Breast epithelium (tissue), 4 donors: ENCODE results near the gene PROK1. TPM values are rescaled to one million over a fixed set of nuclear protein-coding genes. Genes with fewer than 3 reads are reported as not detected.

ENCODE experiments used
- DNase-seq, 2 donors: peaks; one replicate each; pipeline ENCODE4 v3.0.0-alpha.2; 2019; ENCODE audit warnings: low spot score in 2 of 2
- H3K27ac ChIP-seq, 2 donors: fragments of 200-600 bp; sonication (generic) in 1 of 2; one replicate each; pipeline ENCODE4 v1.5.1; 2016 to 2019; ENCODE audit warnings: mild to moderate bottlenecking in 1 of 2
- H3K27me3 ChIP-seq, 2 donors: fragments of 200-600 bp; sonication (generic) in 1 of 2; one replicate each; pipeline versions ENCODE4 v1.5.1 to v1.6.0; 2017 to 2019; ENCODE audit warnings: control low read depth in 1 of 2, mild to moderate bottlenecking in 1 of 2
- H3K36me3 ChIP-seq: fragments of 200-600 bp; one replicate; pipeline ENCODE4 v1.5.1; 2019
- H3K4me1 ChIP-seq, 2 donors: fragments of 200-600 bp; sonication (generic); one replicate each; pipeline ENCODE4 v1.5.1; 2016 to 2019; ENCODE audit warnings: control low read depth in 1 of 2
- H3K4me3 ChIP-seq, 3 donors: fragments of 200-600 bp; sonication (generic); 1 replicate in 2 of 3; 2 replicates in 1 of 3; pipeline ENCODE4 v1.5.1; 2016 to 2019; ENCODE audit warnings: mild to moderate bottlenecking in 3 of 3, moderate library complexity in 2 of 3
- H3K9me3 ChIP-seq, 2 donors: fragments of 200-600 bp; sonication (generic) in 1 of 2; one replicate each; pipeline ENCODE4 v1.5.1; 2016 to 2019; ENCODE audit warnings: control low read depth in 1 of 2
- POLR2A ChIP-seq: fragments of 450-650 bp; IDR thresholded peaks from one replicate; pipeline ENCODE4 v1.6.1; 2016; ENCODE audit warnings: antibody characterized with exemption, mild to moderate bottlenecking, moderate library complexity
- POLR2AphosphoS5 ChIP-seq, 3 donors: sonication (generic); formaldehyde crosslinking; IDR thresholded peaks; one replicate each; pipeline ENCODE4 v1.6.1; 2017; ENCODE audit warnings: antibody characterized with exemption in 3 of 3
- intact Hi-C: fragments of 100-400 bp; cut with DNase I; formaldehyde crosslinking; loops from one replicate; pipeline ENCODE4 v1.15.1; 2023; ENCODE audit warnings: low total_unique reads
- total RNA-seq, 3 donors: library from RNA; depleted of rRNA; stranded (reverse); fragments of >200 nt; gene quantifications; one replicate each; pipeline ENCODE4 v1.1.0, GENCODE V29; 2016
- TF ChIP-seq, protein P1 (sequence below), 3 donors: fragments of 450-650 bp; IDR thresholded peaks; one replicate each; pipeline ENCODE4 v1.5.1; 2016 to 2017; ENCODE audit warnings: antibody characterized with exemption in 3 of 3, mild to moderate bottlenecking in 3 of 3, moderate library complexity in 3 of 3

The PROK1 gene
- total RNA-seq, 3 donors from 2014 or later = 0.66 to 42.9 (median 0.73) TPM

- TF ChIP-seq, protein P1, sequence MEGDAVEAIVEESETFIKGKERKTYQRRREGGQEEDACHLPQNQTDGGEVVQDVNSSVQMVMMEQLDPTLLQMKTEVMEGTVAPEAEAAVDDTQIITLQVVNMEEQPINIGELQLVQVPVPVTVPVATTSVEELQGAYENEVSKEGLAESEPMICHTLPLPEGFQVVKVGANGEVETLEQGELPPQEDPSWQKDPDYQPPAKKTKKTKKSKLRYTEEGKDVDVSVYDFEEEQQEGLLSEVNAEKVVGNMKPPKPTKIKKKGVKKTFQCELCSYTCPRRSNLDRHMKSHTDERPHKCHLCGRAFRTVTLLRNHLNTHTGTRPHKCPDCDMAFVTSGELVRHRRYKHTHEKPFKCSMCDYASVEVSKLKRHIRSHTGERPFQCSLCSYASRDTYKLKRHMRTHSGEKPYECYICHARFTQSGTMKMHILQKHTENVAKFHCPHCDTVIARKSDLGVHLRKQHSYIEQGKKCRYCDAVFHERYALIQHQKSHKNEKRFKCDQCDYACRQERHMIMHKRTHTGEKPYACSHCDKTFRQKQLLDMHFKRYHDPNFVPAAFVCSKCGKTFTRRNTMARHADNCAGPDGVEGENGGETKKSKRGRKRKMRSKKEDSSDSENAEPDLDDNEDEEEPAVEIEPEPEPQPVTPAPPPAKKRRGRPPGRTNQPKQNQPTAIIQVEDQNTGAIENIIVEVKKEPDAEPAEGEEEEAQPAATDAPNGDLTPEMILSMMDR (IDR thresholded peaks at IDR 0.05) = no peak
- DNase-seq = no peak
- Histone ChIP-seq H3K4me1 (no peaks in the 10 kb centered on the region), H3K9me3 (no peaks in the 10 kb centered on the region), H3K36me3 (no peaks in the 10 kb centered on the region), H3K4me3 (no peak overlapping the region), H3K27ac (no peak overlapping the region), H3K27me3 (no peaks in the 10 kb centered on the region)
- intact Hi-C loops = no loop called here
Observed at GRCh38 chr1:110493059-110493699, 42.2 kb downstream of the PROK1 start.

DNA sequence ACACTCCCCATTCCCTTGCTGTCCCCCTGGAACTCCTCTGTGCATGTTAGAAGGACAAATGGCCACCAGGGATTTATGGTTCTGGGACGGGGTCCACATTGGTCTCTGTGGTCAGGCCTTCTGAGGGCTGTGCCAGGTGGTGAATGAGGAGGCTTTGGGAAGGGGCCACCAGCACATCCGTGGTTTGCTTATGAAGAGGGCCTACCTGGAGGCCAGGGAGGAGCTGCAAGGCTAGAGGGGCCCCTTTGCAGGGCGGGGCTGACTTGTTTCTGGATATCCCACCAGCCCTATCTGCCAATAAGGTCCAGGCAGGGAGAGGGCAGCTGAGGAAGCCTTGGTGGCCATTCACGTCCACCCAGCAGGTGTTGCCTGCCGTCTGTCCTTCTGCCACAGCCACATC lies 43.1 kb downstream of the PROK1 start:
- Histone ChIP-seq H3K27me3 (no peaks in the 10 kb centered on the region), H3K36me3 (no peaks in the 10 kb centered on the region), H3K9me3 (no peaks in the 10 kb centered on the region), H3K4me1 (no peaks in the 10 kb centered on the region), H3K4me3 (no peak overlapping the region), H3K27ac (no peak overlapping the region)
- intact Hi-C loops = no loop called here
- TF ChIP-seq, protein P1 (IDR thresholded peaks at IDR 0.05) = no peak
- TF ChIP-seq POLR2A = no peak
- no peak for TF ChIP-seq POLR2AphosphoS5 (IDR thresholded peaks at IDR 0.05)
- no peak for DNase-seq

- H3K27me3 ChIP-seq = no peaks in the 10 kb centered on the region
- H3K36me3 ChIP-seq = no peaks in the 10 kb centered on the region
- H3K9me3 ChIP-seq = no peaks in the 10 kb centered on the region
- H3K4me1 ChIP-seq = no peaks in the 10 kb centered on the region
- intact Hi-C loops = no loop called here
- no peak for DNase-seq
- no peak overlapping the region for H3K4me3 ChIP-seq
- TF ChIP-seq, protein P1 (IDR thresholded peaks at IDR 0.05) = no peak
- TF ChIP-seq POLR2A = no peak
- no peak for TF ChIP-seq POLR2AphosphoS5 (IDR thresholded peaks at IDR 0.05)
- H3K27ac ChIP-seq = no peak overlapping the region
Observed at GRCh38 chr1:110494522-110495406, 43.8 kb downstream of the PROK1 start.

GRCh38 chr1:110495926-110496600 lies 45.1 kb downstream of the PROK1 start:
- intact Hi-C loops = no loop called here
- peak; percentile 48 to 72 for DNase-seq
- TF ChIP-seq POLR2A (no peak), POLR2AphosphoS5 (IDR thresholded peaks at IDR 0.05) (no peak)
- TF ChIP-seq, protein P1 (IDR thresholded peaks at IDR 0.05) = peak in 2 of 3 donors; percentile 69 to 79
- H3K27ac ChIP-seq = no peak overlapping the region
- H3K9me3 ChIP-seq = no peaks in the 10 kb centered on the region
- no peak overlapping the region for H3K4me3 ChIP-seq
- H3K4me1 ChIP-seq = no peaks in the 10 kb centered on the region
- no peaks in the 10 kb centered on the region for H3K27me3 ChIP-seq
- H3K36me3 ChIP-seq = no peaks in the 10 kb centered on the region

DNA sequence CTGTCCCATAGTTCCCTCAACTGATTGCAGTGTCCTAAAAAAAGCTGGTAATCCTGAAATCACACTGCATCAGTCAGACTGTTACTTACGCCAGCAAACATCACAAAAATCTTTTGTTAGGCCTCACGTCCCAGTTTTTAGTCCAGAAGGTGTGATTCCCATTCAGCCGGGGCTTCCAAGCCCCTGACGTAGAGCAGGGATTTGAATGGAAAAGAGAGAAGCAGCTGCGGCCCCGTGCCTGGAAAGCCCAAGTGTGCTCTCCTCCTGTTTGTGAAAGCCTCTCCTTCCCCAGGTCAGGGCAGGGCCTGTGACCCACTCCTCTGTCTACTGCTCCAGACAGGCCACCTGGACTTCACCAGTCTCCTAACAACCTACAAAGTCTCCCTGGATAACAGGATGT lies 47.3 kb downstream of the PROK1 start:
- Histone ChIP-seq H3K27me3 (no peaks in the 10 kb centered on the region), H3K9me3 (no peaks in the 10 kb centered on the region), H3K4me1 (no peaks in the 10 kb centered on the region), H3K36me3 (no peaks in the 10 kb centered on the region), H3K4me3 (no peak overlapping the region), H3K27ac (no peak overlapping the region)
- TF ChIP-seq POLR2A (no peak), POLR2AphosphoS5 (IDR thresholded peaks at IDR 0.05) (no peak)
- TF ChIP-seq, protein P1 (IDR thresholded peaks at IDR 0.05) = no peak
- intact Hi-C loops = no loop called here
- no peak for DNase-seq
